GM21447 (cell line): ENCODE data around the gene NTN4.
"Not testable (repeated sequence)": the region's sequence is repeated elsewhere in the genome, so short reads cannot be mapped to it uniquely, and the experiment has no call there.

Experiments
- ATAC-seq: cut with Tn5 transposase; IDR thresholded peaks from one replicate; pipeline ENCODE4 v1.9.1; 2021; ENCODE audit not compliant: unreplicated experiment

NTN4 gene

DNA sequence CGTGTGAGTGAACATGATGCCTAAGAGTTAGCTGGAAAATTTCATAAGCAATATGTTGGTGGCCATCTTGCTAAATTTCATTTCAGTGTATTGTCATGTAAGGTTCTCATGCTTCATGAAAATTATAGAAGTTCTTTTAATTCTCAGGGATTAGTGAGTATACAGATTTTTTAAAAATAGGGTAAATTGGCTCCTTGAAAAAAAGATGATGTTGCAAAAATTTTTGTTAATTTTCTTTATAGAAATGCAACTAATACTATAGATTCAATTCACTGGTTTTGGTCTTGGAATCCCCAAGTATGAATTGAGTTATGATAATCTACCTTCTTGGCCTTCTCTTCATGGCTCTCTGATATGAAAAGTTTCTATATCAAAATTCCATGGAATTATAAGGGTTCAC, 75.4 kb downstream of the NTN4 start:
- no peak for ATAC-seq

DNA sequence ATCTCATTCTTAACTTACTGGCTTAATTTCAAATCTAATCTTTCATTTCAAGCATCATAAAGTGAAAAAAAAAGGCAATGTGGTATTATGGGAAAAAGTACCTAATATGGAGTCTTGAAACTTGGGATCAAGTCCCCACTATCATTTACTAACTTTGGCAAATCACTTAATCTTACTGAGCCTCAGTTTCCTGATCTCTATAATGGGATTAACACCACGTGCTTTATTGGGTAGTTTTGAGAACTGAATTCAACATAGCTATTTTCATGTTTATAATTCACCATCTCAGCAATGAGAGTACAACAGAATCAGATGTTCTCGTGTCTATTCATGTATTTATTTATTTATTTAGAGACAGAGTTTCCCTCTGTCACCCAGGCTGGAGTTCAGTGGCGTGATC, 78.3 kb downstream of the NTN4 start:
- no peak for ATAC-seq

DNA sequence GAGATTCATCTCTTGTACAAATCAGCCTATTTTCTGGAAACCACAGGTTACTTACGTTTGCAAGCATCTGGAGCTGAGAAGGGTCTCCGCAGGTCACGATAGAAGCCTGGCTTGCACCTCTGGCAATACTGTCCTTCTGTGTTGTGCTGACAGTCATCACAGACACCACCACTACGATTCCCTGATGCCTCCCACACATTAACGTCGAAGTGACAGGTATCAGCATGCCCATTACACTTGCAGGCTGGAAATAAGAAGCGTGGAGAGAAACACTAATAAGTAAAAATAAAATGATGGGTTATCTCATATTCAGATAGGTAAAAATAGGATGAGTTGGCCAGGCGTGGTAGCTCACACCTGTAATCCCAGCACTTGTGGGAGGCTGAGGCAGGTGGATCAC, 80.2 kb downstream of the NTN4 start:
- ATAC-seq = no peak

DNA sequence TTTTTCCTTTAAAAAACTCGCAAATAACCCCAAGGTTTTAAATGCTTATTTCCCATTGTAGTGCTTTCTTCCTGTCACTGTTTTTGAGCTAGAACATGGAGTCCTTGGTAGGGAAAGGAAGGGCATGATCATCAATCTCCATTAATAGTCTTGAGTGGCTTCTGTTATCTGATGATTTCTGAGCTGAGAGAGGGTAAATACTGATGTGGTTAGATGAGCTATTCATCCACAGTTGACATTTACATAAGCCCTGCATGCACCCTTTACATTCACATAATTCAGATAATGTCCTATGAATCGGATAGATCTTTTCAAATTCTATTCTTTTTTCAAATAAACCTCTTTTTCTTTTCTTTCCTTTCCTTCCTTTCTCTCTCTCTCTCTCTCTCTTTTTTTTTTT, 81.4 kb downstream of the NTN4 start:
- no peak for ATAC-seq

DNA sequence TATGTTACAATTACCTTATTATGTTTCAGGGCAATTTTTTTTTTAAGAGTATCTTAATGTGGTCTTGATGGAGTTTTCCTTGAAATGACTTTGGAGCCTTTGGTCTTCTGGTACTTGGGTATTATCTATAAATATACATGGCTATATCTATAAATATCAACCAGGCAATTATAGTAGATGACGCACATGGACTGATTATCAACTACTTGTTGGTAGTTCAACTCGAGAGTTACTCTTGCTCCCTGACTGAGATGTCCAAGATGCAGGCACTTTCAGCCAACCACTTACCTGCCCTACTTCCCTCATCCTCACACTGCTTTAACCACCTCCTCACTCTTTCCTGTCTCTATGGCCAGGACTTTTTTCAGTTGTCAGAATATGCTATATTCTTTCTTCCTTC, 85.4 kb downstream of the NTN4 start:
- ATAC-seq = no peak

DNA sequence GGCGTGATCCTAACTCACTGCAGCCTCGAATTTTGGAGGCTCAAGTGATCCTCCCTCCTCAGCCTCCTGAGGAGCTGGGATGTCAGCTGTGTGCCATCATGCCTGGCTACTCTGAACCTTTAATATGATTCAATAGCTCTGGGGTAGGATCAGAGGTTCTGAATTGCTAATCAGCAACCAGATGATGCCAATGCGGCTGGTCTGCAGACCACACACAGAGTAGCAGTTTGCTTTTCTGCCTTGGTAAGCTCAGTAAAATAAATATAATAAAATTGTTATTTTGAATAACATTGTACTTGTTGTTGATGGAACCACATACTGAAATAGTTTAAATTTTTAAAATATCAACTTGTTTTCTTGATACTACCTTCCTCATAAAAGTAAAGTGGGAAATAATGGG, 86.6 kb downstream of the NTN4 start:
- no peak for ATAC-seq

DNA sequence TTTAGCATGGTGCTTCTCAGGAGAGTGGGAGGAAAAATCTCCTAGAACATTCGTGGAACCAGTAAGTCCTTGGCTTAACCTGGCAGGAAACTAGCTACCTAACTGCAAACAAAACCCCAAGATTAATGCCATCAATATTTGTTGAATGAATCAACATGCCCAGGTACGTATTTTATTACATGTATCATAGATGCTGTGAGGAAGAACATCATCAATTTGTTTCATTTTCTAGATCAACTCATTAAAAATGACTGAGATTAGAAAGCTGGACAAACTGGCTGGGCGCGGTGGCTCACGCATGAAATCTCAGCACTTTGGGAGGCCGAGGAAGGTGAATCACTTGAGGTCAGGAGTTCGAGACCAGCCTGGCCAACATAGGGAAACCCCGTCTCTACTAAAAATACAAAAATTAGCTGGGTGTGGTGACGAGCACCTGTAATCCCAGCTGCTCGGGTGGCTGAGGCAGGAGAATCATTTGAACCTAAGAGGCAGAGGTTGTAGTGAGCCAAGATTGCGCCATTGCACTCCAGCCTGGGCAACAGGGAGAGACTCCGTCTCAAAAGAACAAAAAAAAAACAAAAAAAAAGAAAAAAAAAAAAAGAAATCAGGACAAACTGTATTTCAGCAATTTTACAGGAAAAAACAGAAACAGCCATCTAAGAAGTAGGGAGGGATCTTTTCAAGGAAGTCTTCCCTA, 88.7 kb downstream of the NTN4 start:
- no peak for ATAC-seq

DNA sequence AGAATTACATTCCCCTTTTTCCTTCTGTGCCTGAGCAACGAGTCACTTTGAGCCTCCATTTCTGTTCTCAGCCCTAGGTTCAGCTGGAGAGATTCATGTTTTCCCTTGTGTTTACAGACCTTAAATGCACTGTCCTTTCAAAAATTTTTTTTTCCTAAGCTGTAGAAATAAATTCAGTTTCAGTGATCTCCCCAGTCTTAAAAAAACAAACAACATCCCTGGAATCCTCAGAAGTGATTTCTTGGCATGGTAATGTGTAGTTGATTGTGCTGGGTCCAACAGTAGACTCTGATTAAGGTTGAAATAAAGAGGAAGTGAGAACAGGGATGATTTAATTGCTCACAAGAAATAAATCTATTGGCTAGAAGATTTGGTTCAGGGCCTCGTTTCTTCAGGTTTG, 89.3 kb downstream of the NTN4 start:
- ATAC-seq = no peak

DNA sequence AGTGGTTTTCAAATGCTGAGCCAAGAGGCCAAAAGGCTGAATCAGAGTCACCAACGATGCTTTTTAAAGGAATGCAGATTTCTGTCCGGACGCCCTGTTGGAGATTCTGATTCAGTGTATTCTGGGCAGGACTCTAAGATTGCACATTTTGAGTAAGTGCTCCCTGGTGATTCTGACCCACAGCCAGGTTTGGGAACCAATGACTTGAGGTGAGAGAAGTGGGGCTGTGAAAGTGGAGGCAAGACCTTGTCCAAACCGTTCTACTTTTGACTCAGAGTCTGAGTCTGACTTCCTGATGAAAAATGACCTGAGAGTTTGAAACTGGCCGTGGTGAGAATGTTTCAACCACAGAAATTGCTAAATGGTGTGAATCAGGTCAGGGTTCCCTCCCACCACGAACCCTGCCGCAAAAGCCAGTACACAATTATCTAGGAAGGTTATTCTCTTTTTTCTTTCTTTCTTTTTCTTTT, 90.2 kb downstream of the NTN4 start:
- peak; percentile 98 for ATAC-seq

DNA sequence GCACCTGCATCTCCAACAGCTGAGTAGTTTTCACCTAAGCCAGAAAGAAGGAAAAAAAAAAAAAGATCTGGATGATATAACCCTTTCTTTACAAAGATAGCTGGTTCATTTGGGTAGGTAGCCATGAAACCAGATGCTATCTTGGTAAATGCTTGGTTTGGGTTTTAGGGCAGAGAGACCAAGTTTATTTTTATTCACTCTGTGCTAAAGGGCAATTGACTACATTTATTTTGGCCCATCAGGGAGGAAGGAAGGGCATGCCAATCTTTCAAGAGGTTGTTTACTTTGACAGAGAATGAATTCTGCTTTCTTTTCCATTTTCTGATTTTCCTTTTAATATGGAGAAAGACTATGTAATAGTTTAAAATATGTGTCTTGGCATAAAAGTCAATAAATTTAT, 91.0 kb downstream of the NTN4 start:
- ATAC-seq = no peak

DNA sequence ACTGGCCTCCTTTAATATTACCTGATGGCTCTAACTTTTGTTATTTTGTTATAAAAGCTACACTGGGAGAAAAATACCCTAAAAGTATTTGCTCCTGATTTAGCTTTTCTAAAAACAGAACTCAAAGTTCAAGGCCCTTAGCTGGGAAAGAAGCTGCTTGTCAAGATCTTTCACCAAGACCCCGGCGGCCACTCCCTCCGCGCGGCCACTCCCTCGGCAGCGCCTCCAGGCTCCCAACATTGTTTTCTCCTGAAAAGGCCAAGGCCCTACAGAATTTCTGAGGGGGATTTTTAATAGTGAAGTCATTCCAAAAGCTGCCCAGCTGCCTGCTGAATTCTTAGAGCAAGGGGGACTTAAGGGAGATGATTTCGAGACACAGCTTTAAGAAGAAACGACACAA, 96.4 kb downstream of the NTN4 start:
- ATAC-seq = no peak

DNA sequence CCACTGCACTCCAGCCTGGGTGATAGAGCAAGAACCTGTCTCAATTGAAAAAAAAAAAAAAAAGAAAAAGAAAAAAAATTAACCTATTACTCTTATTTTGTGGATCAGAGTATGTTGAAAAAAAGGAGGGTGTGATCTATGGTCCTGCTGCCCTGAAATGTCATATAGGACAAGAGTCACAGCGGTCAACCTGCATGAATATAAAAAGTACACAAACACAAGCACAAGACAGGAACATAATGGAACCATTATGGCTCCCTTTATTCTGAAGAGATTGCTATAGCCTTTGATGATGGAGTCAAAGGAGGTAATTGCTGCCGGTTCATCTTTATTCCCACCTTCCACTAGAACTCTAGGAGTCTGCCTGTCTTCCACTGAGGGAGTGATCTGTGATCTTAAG, 96.9 kb downstream of the NTN4 start:
- ATAC-seq = no peak

DNA sequence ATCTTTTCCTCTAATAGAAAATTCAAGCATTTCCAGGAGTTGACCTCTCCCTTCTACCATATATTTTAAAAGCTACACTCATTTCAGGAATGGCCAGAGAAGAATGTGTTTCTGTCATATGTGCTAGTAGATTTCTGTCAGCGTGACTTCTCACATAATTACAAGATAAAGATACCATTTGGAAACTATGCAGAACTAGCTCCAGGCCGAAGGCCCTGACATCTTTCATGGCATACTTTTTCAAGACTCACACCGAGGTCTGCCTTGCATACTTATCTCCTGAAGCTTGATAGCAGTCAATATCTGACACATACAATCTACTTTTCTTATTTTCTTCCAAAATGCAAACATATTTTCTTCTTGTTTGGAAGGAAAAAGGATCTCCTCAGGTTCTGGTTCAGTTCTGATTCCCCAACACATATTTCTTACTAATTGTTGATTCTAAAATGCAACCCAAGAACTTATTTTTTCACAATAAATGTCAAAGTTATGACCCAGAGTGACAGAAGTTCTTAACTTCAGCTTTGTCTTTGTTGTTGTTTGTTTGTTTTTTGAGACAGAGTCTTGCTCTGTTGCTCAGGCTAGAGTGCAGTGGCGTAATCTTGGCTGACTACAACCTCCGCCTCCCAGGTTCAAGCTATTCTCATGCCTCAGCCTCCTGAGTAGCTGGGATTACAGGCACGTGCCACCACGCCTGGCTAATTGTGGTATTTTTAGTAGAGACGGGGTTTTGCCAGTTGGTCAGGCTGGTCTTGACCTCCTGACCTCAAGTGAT, 99.5 kb downstream of the NTN4 start:
- ATAC-seq = no peak

DNA sequence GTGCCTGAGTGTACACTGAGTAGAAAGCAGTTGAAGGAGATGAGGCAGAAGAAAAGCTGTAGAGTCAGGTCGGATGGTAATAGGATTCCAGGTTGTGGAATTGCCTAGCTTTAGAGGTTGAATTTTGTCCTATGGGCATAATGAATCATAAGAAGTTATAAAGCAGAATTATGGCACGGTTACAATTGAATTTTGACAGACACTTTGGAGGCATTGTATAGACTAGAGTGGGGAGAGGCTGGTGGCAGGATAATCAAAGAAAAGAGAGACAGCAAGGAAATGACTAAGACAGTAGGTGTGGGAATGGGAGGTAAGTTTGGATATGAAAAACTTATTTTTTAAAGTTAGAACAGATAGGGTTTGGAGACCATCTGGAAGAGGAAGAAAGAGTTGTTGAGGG, 102.6 kb downstream of the NTN4 start:
- no peak for ATAC-seq

DNA sequence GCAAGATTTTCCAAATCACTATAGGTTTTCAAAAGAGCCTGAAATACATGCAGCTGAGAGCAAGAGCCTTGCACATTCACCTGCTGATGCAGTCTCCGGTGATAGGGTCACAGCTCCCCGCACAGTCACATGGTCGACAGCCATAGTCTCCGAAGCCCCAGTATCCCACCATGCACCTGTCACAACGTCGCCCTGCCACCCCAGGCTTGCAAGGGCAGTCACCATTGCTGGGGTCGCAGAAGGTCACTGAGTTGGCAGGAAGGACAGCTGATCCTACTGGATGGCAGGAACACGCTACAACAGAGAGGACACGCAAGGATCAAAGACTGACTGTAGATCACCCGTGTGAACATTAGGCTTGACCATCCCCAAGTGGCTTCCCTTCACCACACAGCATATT, 107.1 kb downstream of the NTN4 start:
- ATAC-seq = no peak

DNA sequence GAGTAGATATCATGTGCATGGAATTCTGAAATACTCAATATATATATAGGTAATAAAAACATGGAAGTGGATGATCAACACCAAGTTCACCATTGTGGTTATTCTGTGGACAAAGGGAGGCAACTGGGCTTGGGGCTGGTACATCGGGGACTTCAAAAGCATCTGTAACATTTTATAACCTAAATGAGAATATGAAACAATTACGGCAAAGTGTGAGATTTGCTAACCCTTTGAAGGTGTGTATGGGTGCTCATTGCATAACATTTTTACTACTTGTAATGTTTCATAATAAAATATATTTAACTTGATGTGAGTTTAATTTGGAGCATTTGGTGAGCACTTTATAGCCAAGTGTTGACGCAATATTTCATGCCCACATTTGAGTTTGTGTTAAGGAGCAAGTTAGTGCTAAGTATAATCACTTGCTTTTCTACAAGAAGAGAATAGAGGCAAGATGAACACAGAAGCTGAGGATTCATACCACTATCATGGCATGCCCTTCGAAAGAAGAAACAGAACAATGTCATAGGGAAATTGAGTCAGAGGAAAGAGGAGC, 109.3 kb downstream of the NTN4 start:
- ATAC-seq = no peak

DNA sequence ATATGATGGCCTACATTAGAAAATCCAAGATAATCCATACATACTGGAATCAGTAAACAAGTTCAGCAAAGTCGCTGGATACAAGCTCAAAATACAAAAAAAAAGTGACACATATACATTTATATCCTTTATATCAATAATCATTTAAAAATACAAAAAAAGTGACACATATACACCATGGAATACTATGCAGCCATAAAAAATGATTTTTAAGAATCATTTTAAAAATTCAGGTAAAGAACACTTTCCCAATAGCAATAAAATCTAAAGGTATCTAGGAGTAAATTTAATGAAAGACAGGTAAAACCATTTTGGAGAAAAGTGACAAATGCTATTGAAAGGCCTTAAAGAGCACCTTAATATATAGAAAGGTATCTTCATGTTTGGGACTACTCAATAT, 111.9 kb downstream of the NTN4 start:
- no peak for ATAC-seq

DNA sequence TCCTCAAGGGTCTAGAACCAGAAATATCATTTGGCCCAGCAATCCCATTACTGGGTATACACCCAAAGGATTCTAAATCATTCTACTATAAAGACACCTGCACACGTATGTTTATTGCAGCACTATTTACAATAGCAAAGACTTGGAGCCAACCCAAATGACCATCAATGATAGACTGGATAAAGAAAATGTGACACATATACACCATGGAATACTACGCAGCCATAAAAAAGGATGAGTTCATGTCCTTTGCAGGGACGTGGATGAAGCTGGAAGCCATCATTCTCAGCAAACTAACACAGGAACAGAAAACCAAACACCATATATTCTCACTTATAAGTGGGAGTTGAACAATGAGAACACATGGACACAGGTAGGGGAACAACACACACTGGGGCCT, 112.8 kb downstream of the NTN4 start:
- not testable (repeated sequence) for ATAC-seq

DNA sequence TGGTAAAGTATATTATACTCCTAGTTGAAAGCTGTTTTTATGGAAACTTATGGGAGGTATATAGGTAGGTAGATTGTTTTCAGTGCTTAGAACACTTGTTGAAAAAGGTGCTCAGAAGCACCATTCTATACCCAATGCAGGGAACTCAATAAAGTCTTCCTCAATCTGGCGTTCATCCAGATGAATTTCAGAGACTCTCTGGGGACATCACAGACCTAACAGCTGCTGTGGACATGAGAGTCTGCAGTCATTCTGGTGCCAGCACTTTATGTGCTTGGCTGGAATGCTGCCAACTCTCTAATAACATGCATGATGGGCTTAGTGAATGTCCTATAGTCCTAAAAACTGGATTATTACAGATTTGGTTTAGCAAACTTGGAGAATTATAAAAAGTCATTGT, 115.9 kb downstream of the NTN4 start:
- no peak for ATAC-seq

DNA sequence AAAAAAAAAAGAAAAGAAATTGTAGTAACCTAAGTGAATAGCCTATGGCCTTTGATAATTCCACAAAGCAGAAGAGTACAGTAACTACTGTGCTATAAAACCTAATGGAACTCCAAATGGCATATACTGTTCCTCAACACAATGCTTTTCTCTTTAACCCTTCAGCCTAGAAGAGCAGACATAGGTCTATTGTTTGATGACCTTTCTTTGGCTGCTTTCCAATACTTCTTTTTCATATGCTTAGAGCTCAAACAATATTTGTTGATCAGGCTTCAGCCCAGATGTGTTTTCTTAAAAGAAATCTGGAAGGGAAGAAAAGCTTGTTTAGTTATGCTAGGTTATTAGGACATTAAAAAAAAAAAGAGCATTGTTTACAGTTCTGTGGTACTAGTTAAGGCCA, 116.4 kb downstream of the NTN4 start:
- ATAC-seq = no peak

DNA sequence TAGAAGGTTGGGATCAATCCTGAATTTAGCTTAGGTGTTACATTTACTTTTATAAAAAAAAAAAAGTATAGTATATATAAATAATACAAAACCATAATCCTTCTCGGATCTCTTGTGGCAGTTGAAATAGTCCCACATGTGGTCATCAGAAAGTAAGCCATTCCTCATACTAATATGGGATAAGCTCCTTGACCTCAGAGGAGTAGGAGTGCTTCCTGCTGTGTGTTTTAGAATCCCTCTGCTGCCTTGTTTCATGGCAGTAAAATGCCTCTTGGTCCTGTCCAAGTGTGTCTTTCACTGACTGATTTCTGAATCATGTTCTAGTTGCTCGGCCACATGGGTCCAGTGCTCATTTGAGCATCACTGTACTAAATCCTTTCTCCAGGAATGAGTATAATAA, 117.0 kb downstream of the NTN4 start:
- no peak for ATAC-seq

DNA sequence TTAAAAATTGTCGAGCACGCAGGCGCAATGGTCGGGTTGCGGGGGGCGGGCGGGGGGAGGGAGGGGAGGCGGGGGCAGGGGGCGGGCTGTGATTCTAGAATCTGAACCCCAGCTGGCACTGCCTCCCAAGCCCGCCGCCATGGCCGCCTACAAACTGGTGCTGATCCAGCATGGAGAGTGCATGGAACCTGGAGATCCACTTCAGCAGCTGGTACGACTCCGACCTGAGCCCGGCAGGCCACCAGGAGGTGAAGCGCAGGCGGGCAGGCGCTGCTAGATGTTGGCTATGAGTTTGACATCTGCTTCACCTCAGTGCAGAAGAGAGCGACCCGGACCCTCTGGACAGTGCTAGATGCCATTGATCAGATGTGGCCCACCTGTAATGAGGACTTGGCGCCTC, 118.4 kb downstream of the NTN4 start:
- ATAC-seq = no peak
